ENCODE results near the gene VPS37C. TPM values are rescaled to one million over a fixed set of nuclear protein-coding genes. Genes with fewer than 3 reads are reported as not detected.

The VPS37C gene
- total and polyA plus RNA-seq, 9 of the 15 experiments (the other 6 are each of a cell fraction or from before 2014, with no cell fraction given) = 0.62 to 29.8 (median 11.5) TPM

- in situ Hi-C loops (cut with MboI) (no loop called here), intact Hi-C loops (cut with micrococcal nuclease) (no loop called here)
- peaks cover 2% of the 10 kb centered on the region for H3K9me1 ChIP-seq (ENCODE audit: control insufficient read depth, insufficient read depth, low read length)
- peaks cover 0 to 8% of the 10 kb centered on the region in 2 experiments; a peak in 3 of 5 replicates for H3K4me1 ChIP-seq (replicated peaks in 1 of 2; ENCODE audit: control insufficient read depth in 2 of 2, insufficient read depth in 2 of 2, low read length in 2 of 2)
- BruUV-seq (replicated peaks) = no TSS peak
- H3K79me2 ChIP-seq (ENCODE audit: control insufficient read depth, insufficient read depth, low read length) = peaks cover 13% of the 10 kb centered on the region
- 84% methylated on average over 7 of the region's 7 CpGs for WGBS (ENCODE audit: insufficient coverage, low coverage, missing lambda C conversion rate)
- no peak overlapping the region for H2AFZ ChIP-seq (ENCODE audit: low read depth, low read length)
- no peak for FAIRE-seq
- H3K4me2 ChIP-seq (ENCODE audit: insufficient read depth, low read length) = no peak overlapping the region
- CTCF ChIA-PET (ENCODE audit: low intra/inter-chr PET ratio) = no interaction called here
- no peak for ATAC-seq
- POLR2A ChIA-PET = interaction anchor here (0.7 to 2.2 kb wide), 5 partner anchors 9 to 48 kb away, joined by 3 to 13 read pairs (median 4); no protein-coding TSS in a partner anchor
- TF ChIP-seq KLF16 (IDR thresholded peaks at IDR 0.05) (no peak), C11orf30 (IDR thresholded peaks at IDR 0.05; ENCODE audit: low read depth) (no peak), HCFC1 (IDR thresholded peaks at IDR 0.05; ENCODE audit: low read depth, low read length) (no peak), ZSCAN29 (IDR thresholded peaks at IDR 0.05) (no peak), HNRNPK (IDR thresholded peaks at IDR 0.05; ENCODE audit: low read depth, low read length, poor library complexity, severe bottlenecking) (no peak), TEAD4 (IDR thresholded peaks at IDR 0.05; ENCODE audit: low read length) (no peak), TEAD4 (CRISPR knock-in tag; IDR thresholded peaks at IDR 0.05; ENCODE audit: borderline replicate concordance) (no peak), ARID2 (IDR thresholded peaks at IDR 0.05) (no peak), ZZZ3 (IDR thresholded peaks at IDR 0.05) (no peak), ZFP91 (CRISPR knock-in tag; IDR thresholded peaks at IDR 0.05) (no peak), ZNF140 (CRISPR knock-in tag; IDR thresholded peaks at IDR 0.05) (no peak), HES1 (IDR thresholded peaks at IDR 0.05; ENCODE audit: low read depth) (no peak), RBBP5 (IDR thresholded peaks at IDR 0.05; ENCODE audit: borderline replicate concordance, insufficient read depth, low read length, poor library complexity, severe bottlenecking) (no peak), NUFIP1 (IDR thresholded peaks at IDR 0.05; ENCODE audit: partially characterized antibody) (no peak), FOXP1 (CRISPR knock-in tag; IDR thresholded peaks at IDR 0.05) (no peak), ARID1B (IDR thresholded peaks at IDR 0.05) (no peak), ILK (tag; IDR thresholded peaks at IDR 0.05; ENCODE audit: borderline replicate concordance, low read depth) (no peak)
- no peak overlapping the region for H3K9ac ChIP-seq (ENCODE audit: insufficient read depth in 1 of 2, low read depth in 2 of 2, low read length in 2 of 2)
- H4K20me1 ChIP-seq (replicated peaks; ENCODE audit: control insufficient read depth, insufficient read depth, low read length) = peaks cover 11% of the 10 kb centered on the region; the same call in 1 of the 2 replicates
- no peak overlapping the region for H3K4me3 ChIP-seq
- H3K36me3 ChIP-seq (ENCODE audit: control insufficient read depth, insufficient read depth, low read length) = peaks cover 21% of the 10 kb centered on the region; the same call in 2 of the 3 replicates
- no peak overlapping the region for H3K27ac ChIP-seq (ENCODE audit: extremely low read depth, low read depth, low read length)
- H3K9me3 ChIP-seq (replicated peaks; ENCODE audit: control insufficient read depth, insufficient read depth, low read depth, low read length) = no peaks in the 10 kb centered on the region
- no peaks in the 10 kb centered on the region for H3K27me3 ChIP-seq (ENCODE audit: control insufficient read depth in 2 of 2, insufficient read depth in 2 of 2, low read length in 2 of 2)
- DNase-seq (ENCODE audit: extremely low read depth in 1 of 4, low spot score in 3 of 4) = no peak
Measured at GRCh38 chr11:61138935-61139334, 22.3 kb downstream of the VPS37C start.
